Omental fat pad (tissue), 4 donors: ENCODE results near the gene TAF1L. TPM values are rescaled to one million over a fixed set of nuclear protein-coding genes. Genes with fewer than 3 reads are reported as not detected.

ENCODE experiments used
- ATAC-seq: fragments of 150-250 bp; one replicate; pipeline ENCODE4 v1.9.1; 2016; ENCODE audit warnings: mild to moderate bottlenecking, moderate library complexity; ENCODE audit not compliant: low FRiP score
- DNase-seq: peaks from one replicate; pipeline ENCODE4 v3.0.0-alpha.2; 2019; ENCODE audit warnings: low spot score
- total RNA-seq, 4 donors: library from RNA; depleted of rRNA; stranded (reverse); fragments of >200 nt; gene quantifications; one replicate each; pipeline ENCODE4 v1.1.0, GENCODE V29; 2016
- TF ChIP-seq, protein P1 (sequence below), 3 donors: fragments of 450-650 bp; IDR thresholded peaks; one replicate each; pipeline ENCODE4 v1.5.1; 2016 to 2017; ENCODE audit warnings: antibody characterized with exemption in 3 of 3, mild to moderate bottlenecking in 3 of 3, moderate library complexity in 2 of 3

TAF1L gene
- total RNA-seq, 4 donors from 2014 or later, result not detected

GRCh38 chr9:32590476-32590875, 45.0 kb downstream of the TAF1L start:
- ATAC-seq (no peak), DNase-seq (no peak)
- TF ChIP-seq, protein P1, sequence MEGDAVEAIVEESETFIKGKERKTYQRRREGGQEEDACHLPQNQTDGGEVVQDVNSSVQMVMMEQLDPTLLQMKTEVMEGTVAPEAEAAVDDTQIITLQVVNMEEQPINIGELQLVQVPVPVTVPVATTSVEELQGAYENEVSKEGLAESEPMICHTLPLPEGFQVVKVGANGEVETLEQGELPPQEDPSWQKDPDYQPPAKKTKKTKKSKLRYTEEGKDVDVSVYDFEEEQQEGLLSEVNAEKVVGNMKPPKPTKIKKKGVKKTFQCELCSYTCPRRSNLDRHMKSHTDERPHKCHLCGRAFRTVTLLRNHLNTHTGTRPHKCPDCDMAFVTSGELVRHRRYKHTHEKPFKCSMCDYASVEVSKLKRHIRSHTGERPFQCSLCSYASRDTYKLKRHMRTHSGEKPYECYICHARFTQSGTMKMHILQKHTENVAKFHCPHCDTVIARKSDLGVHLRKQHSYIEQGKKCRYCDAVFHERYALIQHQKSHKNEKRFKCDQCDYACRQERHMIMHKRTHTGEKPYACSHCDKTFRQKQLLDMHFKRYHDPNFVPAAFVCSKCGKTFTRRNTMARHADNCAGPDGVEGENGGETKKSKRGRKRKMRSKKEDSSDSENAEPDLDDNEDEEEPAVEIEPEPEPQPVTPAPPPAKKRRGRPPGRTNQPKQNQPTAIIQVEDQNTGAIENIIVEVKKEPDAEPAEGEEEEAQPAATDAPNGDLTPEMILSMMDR (IDR thresholded peaks at IDR 0.05), result no peak

- TF ChIP-seq, protein P1 (IDR thresholded peaks at IDR 0.05), result no peak
- no peak for DNase-seq
- peak; percentile 73 for ATAC-seq
Measured at GRCh38 chr9:32589083-32589723, 46.3 kb downstream of the TAF1L start.

DNA sequence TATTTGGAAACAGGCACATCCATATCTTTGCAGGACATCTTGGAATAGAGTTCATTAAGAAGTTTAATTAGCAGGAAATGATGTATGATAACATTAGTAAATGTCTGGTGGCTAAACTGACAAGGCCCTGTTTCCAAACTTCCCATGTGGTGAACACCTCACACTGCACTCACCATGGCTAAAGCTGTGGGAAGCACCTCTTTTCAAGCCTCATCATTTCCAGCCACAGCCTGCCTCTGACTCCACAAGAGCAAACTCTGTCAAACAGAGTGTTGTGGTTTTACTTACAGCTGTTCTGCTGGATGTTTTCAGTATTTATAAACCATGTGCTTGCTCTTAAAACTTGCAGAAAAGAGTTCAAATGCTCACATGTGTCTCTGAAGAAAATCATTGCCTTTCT, 47.6 kb downstream of the TAF1L start:
- TF ChIP-seq, protein P1 (IDR thresholded peaks at IDR 0.05), result no peak
- no peak for DNase-seq
- no peak for ATAC-seq

GRCh38 chr9:32584784-32585183, 50.7 kb downstream of the TAF1L start:
- DNase-seq, result no peak
- no peak for ATAC-seq
- TF ChIP-seq, protein P1 (IDR thresholded peaks at IDR 0.05), result no peak

GRCh38 chr9:32581512-32582143, 53.8 kb downstream of the TAF1L start:
- DNase-seq, result no peak
- peak; percentile 73 for ATAC-seq
- TF ChIP-seq, protein P1 (IDR thresholded peaks at IDR 0.05), result no peak

- TF ChIP-seq, protein P1 (IDR thresholded peaks at IDR 0.05), result no peak
- ATAC-seq, result no peak
- DNase-seq, result no peak
Measured at GRCh38 chr9:32580631-32581300, 54.7 kb downstream of the TAF1L start.
